HepG2 (cell line): ENCODE results near the gene ORMDL3. TPM values are rescaled to one million over a fixed set of nuclear protein-coding genes. Genes with fewer than 3 reads are reported as not detected.
A peak's percentile ranks its signal among the peaks of the same experiment; 100 is the strongest.

Experiments
- ELF1 ChIP-seq: sonication (generic); formaldehyde crosslinking; IDR thresholded peaks from 2 replicates; pipeline ENCODE4 v1.4.0; 2020; ENCODE audit warnings: missing genetic modification reagents
- IRX3 ChIP-seq: sonication (generic); formaldehyde crosslinking; IDR thresholded peaks from 2 replicates; pipeline ENCODE4 v1.8.1; 2023; ENCODE audit warnings: mild to moderate bottlenecking, low read depth, missing genetic modification reagents, borderline replicate concordance
- MTF2 ChIP-seq: sonication (generic); formaldehyde crosslinking; IDR thresholded peaks from 2 replicates; pipeline ENCODE4 v1.5.0; 2020; ENCODE audit warnings: missing genetic modification reagents, borderline replicate concordance
- STAT5B ChIP-seq: sonication (generic); formaldehyde crosslinking; IDR thresholded peaks from 2 replicates; pipeline ENCODE4 v1.4.0; 2020; ENCODE audit warnings: missing genetic modification reagents
- TGIF2 ChIP-seq: IDR thresholded peaks from 2 replicates; pipeline ENCODE4 v1.6.1; 2016; ENCODE audit warnings: control low read depth, missing compliant biosample characterization
- ZNF251 ChIP-seq: sonication (generic); formaldehyde crosslinking; IDR thresholded peaks from 2 replicates; pipeline ENCODE4 v1.9.0; 2021; ENCODE audit warnings: mild to moderate bottlenecking, missing genetic modification reagents
- ZNF546 ChIP-seq: sonication (generic); formaldehyde crosslinking; conservative IDR thresholded peaks from 2 replicates; pipeline ENCODE4 v1.8.1; 2023; ENCODE audit warnings: mild to moderate bottlenecking, missing genetic modification reagents
- ZNF644 ChIP-seq: IDR thresholded peaks from 2 replicates; pipeline ENCODE4 v1.6.1; 2016; ENCODE audit warnings: low read depth
- polyA plus RNA-seq, 8 experiments: library from polyadenylated mRNA; depleted of rRNA in 3 of 8; stranded (reverse) in 7 of 8; unstranded in 1 of 8; fragments of >200 nt; fragmentation: Illumina TruSeq in 4 of 8; extraction: Trizol in 4 of 8; gene quantifications; 2 replicates each; pipeline versions ENCODE4 v1.2.1 to v1.2.3, GENCODE V29; 2011 to 2016; ENCODE audit warnings: low read depth in 4 of 8, missing spikeins in 1 of 8, mixed read lengths in 1 of 8; ENCODE audit not compliant: insufficient read depth in 1 of 8
- total RNA-seq, 5 experiments: library from RNA; depleted of rRNA; stranded (reverse); fragments of >200 nt; fragmentation: Illumina TruSeq; extraction: Trizol; gene quantifications; 2 replicates each; pipeline ENCODE4 v1.2.3, GENCODE V29; 2016; ENCODE audit warnings: low read depth in 1 of 5
- TF ChIP-seq, protein P1 (sequence below): sonication (generic); formaldehyde crosslinking; IDR thresholded peaks from one replicate; pipeline ENCODE4 v1.5.1; 2020; ENCODE audit warnings: mild to moderate bottlenecking, missing genetic modification reagents; ENCODE audit errors: not compliant biosample characterization
- TF ChIP-seq, protein P2 (sequence below): sonication (generic); formaldehyde crosslinking; IDR thresholded peaks from 2 replicates; pipeline ENCODE4 v1.4.0; 2020; ENCODE audit warnings: low read depth, mild to moderate bottlenecking, missing genetic modification reagents
- TF ChIP-seq, protein P3 (sequence below), 2 experiments: fragments of 450-650 bp in 1 of 2; sonication (generic) in 1 of 2; formaldehyde crosslinking in 1 of 2; IDR thresholded peaks; 2 replicates each; pipeline versions ENCODE4 v1.6.1 to v1.8.0; 2016 to 2022; ENCODE audit warnings: antibody characterized with exemption in 1 of 2, mild to moderate bottlenecking in 1 of 2, missing genetic modification reagents in 1 of 2

ORMDL3 gene
- total and polyA plus RNA-seq, 2 of the 13 experiments (the other 11 are each of a cell fraction or from before 2014, with no cell fraction given), result 181 to 384 TPM

DNA sequence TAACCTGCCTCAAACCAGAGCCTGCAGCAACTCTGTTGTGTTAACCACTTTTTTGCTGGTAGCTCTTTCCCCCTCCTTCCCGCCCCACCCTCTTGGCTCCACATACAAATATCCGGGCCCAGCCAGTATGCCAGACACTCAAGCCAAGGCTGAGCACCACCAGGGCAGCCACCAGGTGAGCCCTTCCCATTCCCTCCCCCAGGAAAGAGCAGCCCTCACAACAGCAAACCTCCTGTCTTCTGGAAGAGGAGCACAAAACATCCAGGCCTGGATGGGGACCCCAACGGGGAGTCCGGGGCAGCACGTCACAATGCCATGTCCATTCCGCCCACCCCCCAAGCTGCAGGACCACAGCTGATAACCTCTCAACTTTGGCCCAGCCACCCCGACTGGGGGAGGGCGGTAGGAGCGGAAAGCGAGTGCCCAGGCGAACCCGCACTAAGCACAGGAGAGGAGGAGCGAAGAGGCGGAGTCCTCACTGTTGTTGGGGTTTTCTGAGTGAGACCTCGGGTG is 757 bp downstream of the ORMDL3 start (continued):
- TF ChIP-seq ZNF644 (CRISPR knock-in tag) (no peak), TGIF2 (peak; percentile 55), ZNF251 (CRISPR knock-in tag) (no peak), MTF2 (CRISPR knock-in tag) (no peak), STAT5B (CRISPR knock-in tag) (no peak), ELF1 (CRISPR knock-in tag) (0 out of 2 replicates have a peak, but pooled peaks have one; percentile 16), IRX3 (no peak; the same call in 1 of the 2 replicates), ZNF546 (CRISPR knock-in tag) (peak; percentile 54; the same call in 1 of the 2 replicates)
- TF ChIP-seq, protein P1, sequence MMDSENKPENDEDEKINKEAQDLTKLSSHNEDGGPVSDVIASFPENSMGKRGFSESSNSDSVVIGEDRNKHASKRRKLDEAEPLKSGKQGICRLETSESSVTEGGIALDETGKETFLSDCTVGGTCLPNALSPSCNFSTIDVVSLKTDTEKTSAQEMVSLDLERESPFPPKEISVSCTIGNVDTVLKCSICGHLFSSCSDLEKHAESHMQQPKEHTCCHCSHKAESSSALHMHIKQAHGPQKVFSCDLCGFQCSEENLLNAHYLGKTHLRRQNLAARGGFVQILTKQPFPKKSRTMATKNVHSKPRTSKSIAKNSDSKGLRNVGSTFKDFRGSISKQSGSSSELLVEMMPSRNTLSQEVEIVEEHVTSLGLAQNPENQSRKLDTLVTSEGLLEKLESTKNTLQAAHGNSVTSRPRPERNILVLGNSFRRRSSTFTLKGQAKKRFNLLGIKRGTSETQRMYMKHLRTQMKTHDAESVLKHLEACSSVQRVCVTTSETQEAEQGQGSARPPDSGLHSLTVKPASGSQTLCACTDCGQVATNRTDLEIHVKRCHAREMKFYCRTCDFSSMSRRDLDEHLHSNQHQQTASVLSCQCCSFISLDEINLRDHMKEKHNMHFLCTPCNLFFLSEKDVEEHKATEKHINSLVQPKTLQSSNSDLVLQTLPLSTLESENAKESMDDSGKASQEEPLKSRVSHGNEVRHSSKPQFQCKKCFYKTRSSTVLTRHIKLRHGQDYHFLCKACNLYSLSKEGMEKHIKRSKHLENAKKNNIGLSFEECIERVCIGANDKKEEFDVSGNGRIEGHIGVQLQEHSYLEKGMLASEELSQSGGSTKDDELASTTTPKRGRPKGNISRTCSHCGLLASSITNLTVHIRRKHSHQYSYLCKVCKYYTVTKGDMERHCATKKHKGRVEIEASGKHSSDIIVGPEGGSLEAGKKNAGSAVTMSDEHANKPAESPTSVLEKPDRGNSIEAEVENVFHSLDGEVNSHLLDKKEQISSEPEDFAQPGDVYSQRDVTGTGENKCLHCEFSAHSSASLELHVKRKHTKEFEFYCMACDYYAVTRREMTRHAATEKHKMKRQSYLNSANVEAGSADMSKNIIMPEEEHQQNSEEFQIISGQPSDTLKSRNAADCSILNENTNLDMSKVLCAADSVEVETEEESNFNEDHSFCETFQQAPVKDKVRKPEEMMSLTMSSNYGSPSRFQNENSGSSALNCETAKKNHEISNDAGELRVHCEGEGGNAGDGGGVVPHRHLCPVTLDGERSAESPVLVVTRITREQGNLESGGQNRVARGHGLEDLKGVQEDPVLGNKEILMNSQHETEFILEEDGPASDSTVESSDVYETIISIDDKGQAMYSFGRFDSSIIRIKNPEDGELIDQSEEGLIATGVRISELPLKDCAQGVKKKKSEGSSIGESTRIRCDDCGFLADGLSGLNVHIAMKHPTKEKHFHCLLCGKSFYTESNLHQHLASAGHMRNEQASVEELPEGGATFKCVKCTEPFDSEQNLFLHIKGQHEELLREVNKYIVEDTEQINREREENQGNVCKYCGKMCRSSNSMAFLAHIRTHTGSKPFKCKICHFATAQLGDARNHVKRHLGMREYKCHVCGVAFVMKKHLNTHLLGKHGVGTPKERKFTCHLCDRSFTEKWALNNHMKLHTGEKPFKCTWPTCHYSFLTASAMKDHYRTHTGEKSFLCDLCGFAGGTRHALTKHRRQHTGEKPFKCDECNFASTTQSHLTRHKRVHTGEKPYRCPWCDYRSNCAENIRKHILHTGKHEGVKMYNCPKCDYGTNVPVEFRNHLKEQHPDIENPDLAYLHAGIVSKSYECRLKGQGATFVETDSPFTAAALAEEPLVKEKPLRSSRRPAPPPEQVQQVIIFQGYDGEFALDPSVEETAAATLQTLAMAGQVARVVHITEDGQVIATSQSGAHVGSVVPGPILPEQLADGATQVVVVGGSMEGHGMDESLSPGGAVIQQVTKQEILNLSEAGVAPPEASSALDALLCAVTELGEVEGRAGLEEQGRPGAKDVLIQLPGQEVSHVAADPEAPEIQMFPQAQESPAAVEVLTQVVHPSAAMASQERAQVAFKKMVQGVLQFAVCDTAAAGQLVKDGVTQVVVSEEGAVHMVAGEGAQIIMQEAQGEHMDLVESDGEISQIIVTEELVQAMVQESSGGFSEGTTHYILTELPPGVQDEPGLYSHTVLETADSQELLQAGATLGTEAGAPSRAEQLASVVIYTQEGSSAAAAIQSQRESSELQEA (CRISPR knock-in tag), result no peak
- TF ChIP-seq, protein P2, sequence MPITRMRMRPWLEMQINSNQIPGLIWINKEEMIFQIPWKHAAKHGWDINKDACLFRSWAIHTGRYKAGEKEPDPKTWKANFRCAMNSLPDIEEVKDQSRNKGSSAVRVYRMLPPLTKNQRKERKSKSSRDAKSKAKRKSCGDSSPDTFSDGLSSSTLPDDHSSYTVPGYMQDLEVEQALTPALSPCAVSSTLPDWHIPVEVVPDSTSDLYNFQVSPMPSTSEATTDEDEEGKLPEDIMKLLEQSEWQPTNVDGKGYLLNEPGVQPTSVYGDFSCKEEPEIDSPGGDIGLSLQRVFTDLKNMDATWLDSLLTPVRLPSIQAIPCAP (CRISPR knock-in tag), result no peak
- TF ChIP-seq, protein P3, sequence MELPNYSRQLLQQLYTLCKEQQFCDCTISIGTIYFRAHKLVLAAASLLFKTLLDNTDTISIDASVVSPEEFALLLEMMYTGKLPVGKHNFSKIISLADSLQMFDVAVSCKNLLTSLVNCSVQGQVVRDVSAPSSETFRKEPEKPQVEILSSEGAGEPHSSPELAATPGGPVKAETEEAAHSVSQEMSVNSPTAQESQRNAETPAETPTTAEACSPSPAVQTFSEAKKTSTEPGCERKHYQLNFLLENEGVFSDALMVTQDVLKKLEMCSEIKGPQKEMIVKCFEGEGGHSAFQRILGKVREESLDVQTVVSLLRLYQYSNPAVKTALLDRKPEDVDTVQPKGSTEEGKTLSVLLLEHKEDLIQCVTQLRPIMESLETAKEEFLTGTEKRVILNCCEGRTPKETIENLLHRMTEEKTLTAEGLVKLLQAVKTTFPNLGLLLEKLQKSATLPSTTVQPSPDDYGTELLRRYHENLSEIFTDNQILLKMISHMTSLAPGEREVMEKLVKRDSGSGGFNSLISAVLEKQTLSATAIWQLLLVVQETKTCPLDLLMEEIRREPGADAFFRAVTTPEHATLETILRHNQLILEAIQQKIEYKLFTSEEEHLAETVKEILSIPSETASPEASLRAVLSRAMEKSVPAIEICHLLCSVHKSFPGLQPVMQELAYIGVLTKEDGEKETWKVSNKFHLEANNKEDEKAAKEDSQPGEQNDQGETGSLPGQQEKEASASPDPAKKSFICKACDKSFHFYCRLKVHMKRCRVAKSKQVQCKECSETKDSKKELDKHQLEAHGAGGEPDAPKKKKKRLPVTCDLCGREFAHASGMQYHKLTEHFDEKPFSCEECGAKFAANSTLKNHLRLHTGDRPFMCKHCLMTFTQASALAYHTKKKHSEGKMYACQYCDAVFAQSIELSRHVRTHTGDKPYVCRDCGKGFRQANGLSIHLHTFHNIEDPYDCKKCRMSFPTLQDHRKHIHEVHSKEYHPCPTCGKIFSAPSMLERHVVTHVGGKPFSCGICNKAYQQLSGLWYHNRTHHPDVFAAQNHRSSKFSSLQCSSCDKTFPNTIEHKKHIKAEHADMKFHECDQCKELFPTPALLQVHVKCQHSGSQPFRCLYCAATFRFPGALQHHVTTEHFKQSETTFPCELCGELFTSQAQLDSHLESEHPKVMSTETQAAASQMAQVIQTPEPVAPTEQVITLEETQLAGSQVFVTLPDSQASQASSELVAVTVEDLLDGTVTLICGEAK (IDR thresholded peaks at IDR 0.05), result no peak
- TF ChIP-seq, protein P3 (CRISPR knock-in tag; IDR thresholded peaks at IDR 0.05), result no peak; the same call in 1 of the 2 replicates
